Ovary (tissue), 9 donors: ENCODE data around the gene LRRC26. TPM values are rescaled to one million over a fixed set of nuclear protein-coding genes. Genes with fewer than 3 reads are reported as not detected.

Source experiments
- DNase-seq, 5 donors: peaks; one replicate each; pipeline ENCODE4 v3.0.0-alpha.2; 2019 to 2020
- H3K27ac ChIP-seq, 2 donors: fragments of 200-600 bp; one replicate each; pipeline versions ENCODE4 v1.5.1 to v1.8.0; 2019 to 2022
- H3K27me3 ChIP-seq: fragments of 200-600 bp; one replicate; pipeline ENCODE4 v1.8.0; 2022
- H3K36me3 ChIP-seq: fragments of 200-600 bp; sonication (generic); one replicate; pipeline ENCODE4 v1.5.1; 2019
- H3K4me1 ChIP-seq: one replicate; pipeline ENCODE4 v1.8.1; 2013; ENCODE audit warnings: mild to moderate bottlenecking, moderate library complexity; ENCODE audit not compliant: insufficient read depth
- H3K4me3 ChIP-seq: fragments of 200-600 bp; sonication (generic); one replicate; pipeline ENCODE4 v1.5.1; 2017
- H3K9me3 ChIP-seq, 2 donors: fragments of 200-600 bp in 1 of 2; sonication (generic) in 1 of 2; one replicate each; pipeline versions ENCODE4 v1.5.1 to v1.8.1; 2013 to 2019; ENCODE audit warnings: mild to moderate bottlenecking in 1 of 2, moderate library complexity in 1 of 2
- EP300 ChIP-seq: sonication (generic); formaldehyde crosslinking; IDR thresholded peaks from one replicate; pipeline ENCODE4 v1.6.1; 2017; ENCODE audit warnings: antibody characterized with exemption
- POLR2A ChIP-seq: fragments of 450-650 bp; IDR thresholded peaks from one replicate; pipeline ENCODE4 v1.6.1; 2017; ENCODE audit warnings: antibody characterized with exemption, mild to moderate bottlenecking, moderate library complexity
- WGBS, 3 donors: extraction: QIAGEN DNeasy Blood & Tissue Kit in 1 of 3; methylation state at CpG; one replicate each; pipeline versions ENCODE4 v1.1.5 to v1.1.7; 2013 to 2017; 5-methylcytosine and 5-hydroxymethylcytosine counted together
- intact Hi-C, 4 donors: fragments of 100-400 bp; cut with DNase I; formaldehyde crosslinking; loops; one replicate each; pipeline versions ENCODE4 v1.11.0 to v1.15.1; 2022 to 2023
- polyA plus RNA-seq, 2 donors: library from polyadenylated mRNA; stranded (reverse); fragments of 200-250 nt in 1 of 2; fragments of 350-450 nt in 1 of 2; fragmentation: Illumina TruSeq in 1 of 2; extraction: RNeasy Lipid Tissue Mini Kit (QIAGEN cat#74804) in 1 of 2; gene quantifications; one replicate each; pipeline ENCODE4 v1.2.3, GENCODE V29; 2013 to 2014
- total RNA-seq, 7 donors: library from RNA; depleted of rRNA in 2 of 7; stranded (reverse); fragments of >200 nt in 2 of 7; fragmentation: NEBNext Ultra II Directional in 3 of 7; extraction: Animal tissue kit (Norgen Biotek cat#: 25700) in 3 of 7; gene quantifications; one replicate each; pipeline versions ENCODE4 v1.1.0 to v1.2.4, GENCODE V29; 2016 to 2023
- TF ChIP-seq, protein P1 (sequence below), 3 donors: fragments of 450-650 bp in 2 of 3; fragments of 200-600 bp in 1 of 3; IDR thresholded peaks; one replicate each; pipeline versions ENCODE4 v1.5.1 to v1.8.0; 2016 to 2022; ENCODE audit warnings: antibody characterized with exemption in 3 of 3, mild to moderate bottlenecking in 1 of 3
- donor health status: DM: no; HTN: no; CAD: no; lungs with moderate emphysema.
- donor health status: DM: no; HTN: no; CAD: no.
- donor health status: Bipolar disorder and iron deficiency.
- donor health status: DM: yes; HTN: yes; CAD: no.
- donor health status: DM: no; HTN: no; CAD: no.
- donor health status: DM: yes; HTN: yes; CAD: no.

LRRC26 gene
- total and polyA plus RNA-seq, 9 donors: 0.23 to 3.0 TPM; not detected in 7

DNA sequence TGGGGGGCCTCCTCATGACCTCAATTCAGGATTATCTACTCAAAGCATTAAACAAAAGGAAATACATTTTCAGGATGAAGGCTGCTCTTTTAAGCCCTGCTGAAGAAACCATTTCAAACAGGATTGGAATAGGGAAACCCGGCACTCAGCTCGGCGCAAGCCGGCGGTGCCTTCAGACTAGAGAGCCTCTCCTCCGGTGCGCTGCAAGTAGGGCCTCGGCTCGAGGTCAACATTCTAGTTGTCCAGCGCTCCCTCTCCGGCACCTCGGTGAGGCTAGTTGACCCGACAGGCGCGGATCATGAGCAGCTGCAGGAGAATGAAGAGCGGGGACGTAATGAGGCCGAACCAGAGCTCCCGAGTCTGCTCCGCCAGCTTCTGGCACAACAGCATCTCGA lies 34.9 kb upstream of the LRRC26 start:
- H3K27ac ChIP-seq: no peak overlapping the region
- no peak for DNase-seq
- H3K27me3 ChIP-seq: no peaks in the 10 kb centered on the region
- H3K4me1 ChIP-seq: peaks cover 13% of the 10 kb centered on the region
- TF ChIP-seq, protein P1, sequence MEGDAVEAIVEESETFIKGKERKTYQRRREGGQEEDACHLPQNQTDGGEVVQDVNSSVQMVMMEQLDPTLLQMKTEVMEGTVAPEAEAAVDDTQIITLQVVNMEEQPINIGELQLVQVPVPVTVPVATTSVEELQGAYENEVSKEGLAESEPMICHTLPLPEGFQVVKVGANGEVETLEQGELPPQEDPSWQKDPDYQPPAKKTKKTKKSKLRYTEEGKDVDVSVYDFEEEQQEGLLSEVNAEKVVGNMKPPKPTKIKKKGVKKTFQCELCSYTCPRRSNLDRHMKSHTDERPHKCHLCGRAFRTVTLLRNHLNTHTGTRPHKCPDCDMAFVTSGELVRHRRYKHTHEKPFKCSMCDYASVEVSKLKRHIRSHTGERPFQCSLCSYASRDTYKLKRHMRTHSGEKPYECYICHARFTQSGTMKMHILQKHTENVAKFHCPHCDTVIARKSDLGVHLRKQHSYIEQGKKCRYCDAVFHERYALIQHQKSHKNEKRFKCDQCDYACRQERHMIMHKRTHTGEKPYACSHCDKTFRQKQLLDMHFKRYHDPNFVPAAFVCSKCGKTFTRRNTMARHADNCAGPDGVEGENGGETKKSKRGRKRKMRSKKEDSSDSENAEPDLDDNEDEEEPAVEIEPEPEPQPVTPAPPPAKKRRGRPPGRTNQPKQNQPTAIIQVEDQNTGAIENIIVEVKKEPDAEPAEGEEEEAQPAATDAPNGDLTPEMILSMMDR (IDR thresholded peaks at IDR 0.05): no peak
- TF ChIP-seq EP300 (no peak), POLR2A (no peak)
- WGBS, 3 donors: 7 to 13% (median 10%) methylated on average over 21 of the region's 21 CpGs
- intact Hi-C loops: no loop called here
- no peaks in the 10 kb centered on the region for H3K9me3 ChIP-seq
- H3K36me3 ChIP-seq: no peaks in the 10 kb centered on the region
- peak overlapping the region; percentile 91 for H3K4me3 ChIP-seq

DNA sequence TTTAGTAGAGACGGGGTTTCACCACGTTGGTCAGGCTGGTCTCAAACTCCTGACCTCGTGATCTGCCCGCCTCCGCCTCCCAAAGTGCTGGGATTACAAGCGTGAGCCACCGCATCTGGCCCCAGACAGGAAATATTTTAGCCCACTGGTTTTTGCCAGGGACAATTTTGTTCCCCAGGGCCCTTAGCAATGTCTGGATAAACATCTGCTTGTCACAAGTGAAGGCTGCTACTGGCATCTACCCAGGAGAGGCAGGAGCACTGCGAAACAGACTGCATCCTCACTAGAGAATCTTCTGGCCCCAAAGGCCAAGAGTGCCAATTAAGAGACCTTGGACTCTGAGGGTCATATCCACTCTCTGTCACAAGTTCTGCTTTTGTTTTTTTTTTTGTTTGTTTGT lies 33.1 kb upstream of the LRRC26 start:
- Histone ChIP-seq H3K9me3 (no peaks in the 10 kb centered on the region), H3K36me3 (no peaks in the 10 kb centered on the region), H3K27ac (no peak overlapping the region), H3K4me1 (peaks cover 23% of the 10 kb centered on the region), H3K4me3 (no peak overlapping the region), H3K27me3 (no peaks in the 10 kb centered on the region)
- WGBS, 3 donors: 74 to 79% (median 75%) methylated on average over 8 of the region's 8 CpGs
- no peak for DNase-seq
- intact Hi-C loops: no loop called here
- no peak for TF ChIP-seq EP300
- TF ChIP-seq POLR2A: no peak
- TF ChIP-seq, protein P1 (IDR thresholded peaks at IDR 0.05): no peak

DNA sequence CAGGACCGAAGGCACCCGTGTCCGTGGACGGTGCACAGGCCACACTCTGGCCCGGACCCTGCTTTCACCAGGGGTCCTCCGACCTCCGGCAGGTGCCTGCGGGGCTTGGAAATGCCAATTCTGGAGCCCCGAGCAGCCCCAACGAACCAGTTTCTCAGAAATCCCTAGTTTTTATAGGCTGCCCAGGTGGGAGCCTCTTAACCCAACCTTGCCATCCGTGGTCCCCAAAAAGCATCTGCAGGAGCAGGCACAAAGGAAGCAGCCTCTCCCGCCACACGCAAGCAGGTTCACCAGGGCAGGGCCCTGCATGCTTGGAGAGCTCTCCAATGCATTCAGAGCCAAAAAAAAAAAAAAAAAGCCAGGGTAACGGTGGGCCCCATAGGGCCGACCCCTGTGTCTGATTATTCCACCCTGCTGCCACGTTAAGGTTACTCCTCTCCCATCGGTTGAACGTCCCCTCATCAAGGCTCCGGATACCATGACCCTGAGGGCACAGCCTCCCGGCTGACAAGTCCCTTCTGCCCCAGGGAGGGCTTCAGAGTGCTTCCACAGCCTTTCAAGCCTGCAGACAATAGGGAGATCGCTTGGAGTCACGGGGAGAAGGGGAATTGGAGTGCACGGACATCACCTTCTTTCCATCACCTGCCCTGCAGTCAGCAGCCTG lies 31.5 kb upstream of the LRRC26 start:
- intact Hi-C loops: no loop called here
- H3K27me3 ChIP-seq: no peaks in the 10 kb centered on the region
- no peaks in the 10 kb centered on the region for H3K36me3 ChIP-seq
- H3K4me1 ChIP-seq: peaks cover 23% of the 10 kb centered on the region
- TF ChIP-seq, protein P1 (IDR thresholded peaks at IDR 0.05): no peak
- no peak for TF ChIP-seq EP300
- TF ChIP-seq POLR2A: no peak
- peak overlapping the region; percentile 62 for H3K4me3 ChIP-seq
- no peaks in the 10 kb centered on the region for H3K9me3 ChIP-seq
- no peak for DNase-seq
- peak overlapping the region in 1 of 2 donors; percentile 16 for H3K27ac ChIP-seq
- WGBS, 3 donors: 10 to 14% (median 12%) methylated on average over 22 to 23 of the region's 23 CpGs

DNA sequence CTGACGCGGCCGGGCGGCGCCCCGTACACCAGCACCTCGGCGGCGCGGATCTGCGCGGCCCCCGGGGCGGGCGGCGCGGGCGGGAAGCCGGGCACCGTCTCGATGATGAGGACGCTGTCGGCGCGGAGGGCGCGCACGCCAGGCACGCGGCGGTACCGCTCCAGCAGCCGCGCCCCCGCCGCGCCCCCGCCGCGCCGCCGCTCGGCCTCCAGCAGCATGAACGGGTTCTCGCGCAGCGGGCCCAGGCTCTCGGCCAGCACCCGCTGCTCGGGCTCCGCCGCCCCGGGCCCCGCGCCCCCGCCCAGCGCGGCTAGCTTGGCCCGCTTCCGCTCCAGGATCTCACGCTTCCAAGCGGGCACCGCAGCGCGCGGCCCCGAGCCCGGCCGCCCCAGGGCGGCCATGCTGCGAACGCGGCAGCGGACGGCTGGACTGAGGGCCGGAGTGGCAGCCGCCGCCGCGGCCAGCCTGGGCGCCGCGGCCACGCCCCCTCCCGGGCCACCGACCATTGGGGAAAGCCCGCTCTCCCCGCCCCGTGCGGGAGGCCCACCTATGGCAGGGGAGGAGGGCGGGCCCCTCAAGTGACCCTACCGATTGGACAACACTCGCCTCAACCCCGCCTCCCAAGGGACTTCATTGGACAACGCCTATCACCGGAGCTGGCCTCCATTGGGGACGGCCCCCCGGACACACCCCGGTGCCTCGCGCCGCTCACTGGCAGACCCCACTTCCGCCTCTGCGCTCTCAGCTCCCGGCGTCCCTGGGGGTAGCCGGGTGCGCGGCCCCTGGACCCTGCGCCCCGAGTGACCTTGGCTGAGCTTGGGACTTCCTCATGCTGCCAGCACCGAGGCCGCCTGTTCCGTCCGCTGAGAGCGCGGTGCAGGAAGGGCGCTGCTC lies 30.7 kb upstream of the LRRC26 start, which contains the start of gene TPRN:
TSS of gene TPRN (minus strand) at position 431 of the 894 bp plus-strand sequence. CDS start at position 401, 30 bp downstream.
- peaks cover 21% of the 10 kb centered on the region for H3K4me1 ChIP-seq
- H3K9me3 ChIP-seq: no peaks in the 10 kb centered on the region
- H3K27me3 ChIP-seq: no peaks in the 10 kb centered on the region
- TF ChIP-seq, protein P1 (IDR thresholded peaks at IDR 0.05): peak in 1 of 3 donors; percentile 24
- TF ChIP-seq EP300 (no peak), POLR2A (peak; percentile 71)
- peak within 1 kb of the TSS in 1 of 2 donors; percentile 54 for H3K27ac ChIP-seq
- peak; percentile 99 to 100 (median 99) for DNase-seq
- no peaks in the 10 kb centered on the region for H3K36me3 ChIP-seq
- intact Hi-C loops: no loop called here
- WGBS, 3 donors: 0 to 1% (median 1%) methylated on average over 32 to 118 of the region's 118 CpGs
- H3K4me3 ChIP-seq: peak within 1 kb of the TSS; percentile 62
